ENCODE results near the gene SNTG2.

DNA sequence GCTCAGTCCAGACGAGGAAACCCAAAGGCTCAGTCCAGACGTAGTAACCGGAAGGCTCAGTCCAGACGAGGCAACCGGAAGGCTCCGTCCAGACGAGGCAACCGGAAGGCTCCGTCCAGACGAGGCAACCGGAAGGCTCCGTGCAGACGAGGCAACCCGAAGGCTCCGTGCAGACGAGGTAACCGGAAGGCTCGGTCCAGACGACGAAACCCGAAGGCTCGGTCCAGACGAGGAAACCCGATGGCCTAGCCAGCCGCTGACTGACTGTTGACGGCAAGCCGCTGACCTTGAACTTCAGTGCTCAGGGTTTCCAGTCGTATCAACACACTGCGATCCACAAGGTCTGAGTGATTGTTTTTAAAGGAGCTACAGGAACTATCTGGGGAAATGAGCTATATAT is 312.0 kb downstream of the SNTG2 start:
- TF ChIP-seq, protein P1, sequence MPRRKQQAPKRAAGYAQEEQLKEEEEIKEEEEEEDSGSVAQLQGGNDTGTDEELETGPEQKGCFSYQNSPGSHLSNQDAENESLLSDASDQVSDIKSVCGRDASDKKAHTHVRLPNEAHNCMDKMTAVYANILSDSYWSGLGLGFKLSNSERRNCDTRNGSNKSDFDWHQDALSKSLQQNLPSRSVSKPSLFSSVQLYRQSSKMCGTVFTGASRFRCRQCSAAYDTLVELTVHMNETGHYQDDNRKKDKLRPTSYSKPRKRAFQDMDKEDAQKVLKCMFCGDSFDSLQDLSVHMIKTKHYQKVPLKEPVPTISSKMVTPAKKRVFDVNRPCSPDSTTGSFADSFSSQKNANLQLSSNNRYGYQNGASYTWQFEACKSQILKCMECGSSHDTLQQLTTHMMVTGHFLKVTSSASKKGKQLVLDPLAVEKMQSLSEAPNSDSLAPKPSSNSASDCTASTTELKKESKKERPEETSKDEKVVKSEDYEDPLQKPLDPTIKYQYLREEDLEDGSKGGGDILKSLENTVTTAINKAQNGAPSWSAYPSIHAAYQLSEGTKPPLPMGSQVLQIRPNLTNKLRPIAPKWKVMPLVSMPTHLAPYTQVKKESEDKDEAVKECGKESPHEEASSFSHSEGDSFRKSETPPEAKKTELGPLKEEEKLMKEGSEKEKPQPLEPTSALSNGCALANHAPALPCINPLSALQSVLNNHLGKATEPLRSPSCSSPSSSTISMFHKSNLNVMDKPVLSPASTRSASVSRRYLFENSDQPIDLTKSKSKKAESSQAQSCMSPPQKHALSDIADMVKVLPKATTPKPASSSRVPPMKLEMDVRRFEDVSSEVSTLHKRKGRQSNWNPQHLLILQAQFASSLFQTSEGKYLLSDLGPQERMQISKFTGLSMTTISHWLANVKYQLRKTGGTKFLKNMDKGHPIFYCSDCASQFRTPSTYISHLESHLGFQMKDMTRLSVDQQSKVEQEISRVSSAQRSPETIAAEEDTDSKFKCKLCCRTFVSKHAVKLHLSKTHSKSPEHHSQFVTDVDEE (CRISPR knock-in tag; IDR thresholded peaks at IDR 0.05): no peak
- TF ChIP-seq CSDC2 (CRISPR knock-in tag; IDR thresholded peaks at IDR 0.05) (no peak), ESRRG (CRISPR knock-in tag; IDR thresholded peaks at IDR 0.05) (no peak), ARNTL (CRISPR knock-in tag; IDR thresholded peaks at IDR 0.05; ENCODE audit: borderline replicate concordance, low read depth) (no peak)
